Esophagus (tissue), 2 donors: ENCODE results near the gene IGF2BP3. TPM values are rescaled to one million over a fixed set of nuclear protein-coding genes. Genes with fewer than 3 reads are reported as not detected.
"Not testable (repeated sequence)": the region's sequence is repeated elsewhere in the genome, so short reads cannot be mapped to it uniquely, and the experiment has no call there.

Experiments
- H3K27ac ChIP-seq, 2 donors: one replicate each; pipeline ENCODE4 v1.5.1; 2013; ENCODE audit warnings: low read depth in 2 of 2, mild to moderate bottlenecking in 2 of 2, inconsistent platforms in 1 of 2, low read length in 1 of 2, moderate library complexity in 1 of 2
- H3K27me3 ChIP-seq, 2 donors: one replicate each; pipeline ENCODE4 v1.6.1; 2013; ENCODE audit warnings: low read length in 2 of 2, control low read depth in 1 of 2, mild to moderate bottlenecking in 1 of 2; ENCODE audit not compliant: insufficient read depth in 2 of 2, control insufficient read depth in 1 of 2
- H3K36me3 ChIP-seq, 2 donors: one replicate each; pipeline ENCODE4 v1.6.1; 2013; ENCODE audit warnings: low read length in 1 of 2; ENCODE audit not compliant: control insufficient read depth in 2 of 2, insufficient read depth in 2 of 2
- H3K4me1 ChIP-seq, 2 donors: one replicate each; pipeline ENCODE4 v1.6.1; 2013; ENCODE audit warnings: low read length in 1 of 2; ENCODE audit not compliant: control insufficient read depth in 2 of 2, insufficient read depth in 2 of 2
- H3K4me3 ChIP-seq, 2 donors: one replicate each; pipeline ENCODE4 v1.5.1; 2013; ENCODE audit warnings: low read length in 2 of 2, mild to moderate bottlenecking in 2 of 2, low read depth in 1 of 2, moderate library complexity in 1 of 2
- H3K9me3 ChIP-seq, 2 donors: one replicate each; pipeline ENCODE4 v1.6.1; 2013; ENCODE audit warnings: mild to moderate bottlenecking in 2 of 2, low read depth in 1 of 2, low read length in 1 of 2, moderate library complexity in 1 of 2; ENCODE audit not compliant: control insufficient read depth in 2 of 2, insufficient read depth in 1 of 2
- WGBS, 2 donors: extraction: QIAGEN DNeasy Blood & Tissue Kit; methylation state at CpG; one replicate each; pipeline ENCODE4 v1.1.7; 2013; 5-methylcytosine and 5-hydroxymethylcytosine counted together
- polyA plus RNA-seq, 2 donors: library from polyadenylated mRNA; stranded (reverse); fragments of 200-250 nt; gene quantifications; one replicate each; pipeline ENCODE4 v1.2.3, GENCODE V29; 2013
- donor health status: healthy with polysubstance abuse.
- donor health status: Bipolar disorder and iron deficiency.

The IGF2BP3 gene
- polyA plus RNA-seq, 2 donors = 2.5 to 3.5 TPM

- no peaks in the 10 kb centered on the region for H3K36me3 ChIP-seq
- WGBS, 2 donors = 32 to 35% methylated on average over 4 of the region's 4 CpGs
- H3K27me3 ChIP-seq = no peaks in the 10 kb centered on the region
- H3K4me1 ChIP-seq = no peaks in the 10 kb centered on the region
- H3K9me3 ChIP-seq = peaks cover 0 to 2% of the 10 kb centered on the region in 2 donors
- H3K27ac ChIP-seq = no peak overlapping the region
- no peak overlapping the region for H3K4me3 ChIP-seq
Measured at GRCh38 chr7:23332910-23333612, 137.2 kb downstream of the IGF2BP3 start.

DNA sequence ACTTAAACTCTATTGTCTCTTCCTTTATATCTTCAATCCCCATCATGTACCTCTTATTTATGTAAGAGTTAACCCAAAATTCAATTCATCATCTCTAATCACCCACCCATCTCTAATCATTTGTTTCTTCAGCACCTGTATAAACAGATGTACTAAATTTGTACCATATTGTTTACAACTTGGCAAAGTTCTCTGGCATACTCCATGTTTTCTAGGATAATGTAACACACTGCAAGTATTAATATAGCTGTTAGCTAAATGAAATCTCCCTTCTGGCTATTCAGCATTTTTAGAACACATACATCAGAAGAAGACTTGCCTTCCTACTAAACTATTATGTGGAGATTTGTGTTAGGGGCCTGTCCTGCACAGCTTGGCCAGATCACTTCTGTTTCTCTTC, 138.1 kb downstream of the IGF2BP3 start:
- no peak overlapping the region for H3K4me3 ChIP-seq
- no peaks in the 10 kb centered on the region for H3K4me1 ChIP-seq
- H3K9me3 ChIP-seq = no peaks in the 10 kb centered on the region
- no peaks in the 10 kb centered on the region for H3K36me3 ChIP-seq
- no peak overlapping the region for H3K27ac ChIP-seq
- H3K27me3 ChIP-seq = no peaks in the 10 kb centered on the region

- 69 to 78% methylated on average over 1 of the region's 1 CpG for WGBS, 2 donors
Measured at GRCh38 chr7:23331132-23331531, 139.2 kb downstream of the IGF2BP3 start.

GRCh38 chr7:23315366-23315765, 154.9 kb downstream of the IGF2BP3 start:
- WGBS, 2 donors = 66 to 72% methylated on average over 7 of the region's 7 CpGs
- peaks cover 0 to 2% of the 10 kb centered on the region in 2 donors for H3K36me3 ChIP-seq
- H3K4me3 ChIP-seq = no peak overlapping the region
- no peak overlapping the region for H3K27ac ChIP-seq
- no peaks in the 10 kb centered on the region for H3K4me1 ChIP-seq
- H3K9me3 ChIP-seq = no peaks in the 10 kb centered on the region
- no peaks in the 10 kb centered on the region for H3K27me3 ChIP-seq

More at GRCh38 chr7:23331132-23331531, 139.2 kb downstream of the IGF2BP3 start:
- Histone ChIP-seq H3K4me3 (no peak overlapping the region), H3K9me3 (no peaks in the 10 kb centered on the region), H3K36me3 (no peaks in the 10 kb centered on the region), H3K27me3 (no peaks in the 10 kb centered on the region), H3K27ac (no peak overlapping the region), H3K4me1 (no peaks in the 10 kb centered on the region)

DNA sequence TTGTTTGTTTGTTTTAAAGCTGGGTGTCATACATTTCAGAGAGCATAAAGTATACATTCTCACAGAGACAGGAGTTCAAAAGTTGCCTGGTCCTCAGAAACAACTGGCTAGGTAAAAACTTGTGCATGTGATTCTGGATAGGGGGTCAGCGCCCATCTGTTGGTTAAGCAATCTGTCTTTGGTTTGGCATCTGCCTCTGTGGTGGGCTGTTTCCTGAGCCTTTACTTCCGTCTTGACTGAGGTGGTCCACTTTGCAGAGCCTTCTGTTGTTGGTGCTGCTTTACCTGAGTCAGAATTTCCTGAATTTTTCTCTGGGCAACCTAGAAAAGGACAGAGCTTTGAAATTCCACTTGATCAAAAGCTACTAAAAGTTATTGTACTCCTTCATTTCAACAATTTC, 158.2 kb downstream of the IGF2BP3 start:
- not testable (repeated sequence) for H3K36me3 ChIP-seq
- WGBS, 2 donors = 76 to 77% methylated on average over 2 of the region's 2 CpGs

GRCh38 chr7:23308754-23309153, 161.5 kb downstream of the IGF2BP3 start:
- Histone ChIP-seq H3K9me3 (no peaks in the 10 kb centered on the region), H3K27me3 (no peaks in the 10 kb centered on the region), H3K36me3 (peaks cover 3 to 7% of the 10 kb centered on the region in 2 donors), H3K4me1 (no peaks in the 10 kb centered on the region), H3K27ac (no peak overlapping the region), H3K4me3 (no peak overlapping the region)
- WGBS, 2 donors = 86 to 90% methylated on average over 6 of the region's 6 CpGs

More for the DNA sequence above, 158.2 kb downstream of the IGF2BP3 start:
- H3K27me3 ChIP-seq, H3K27ac ChIP-seq, H3K4me1 ChIP-seq, H3K9me3 ChIP-seq, H3K4me3 ChIP-seq: not testable (repeated sequence)

DNA sequence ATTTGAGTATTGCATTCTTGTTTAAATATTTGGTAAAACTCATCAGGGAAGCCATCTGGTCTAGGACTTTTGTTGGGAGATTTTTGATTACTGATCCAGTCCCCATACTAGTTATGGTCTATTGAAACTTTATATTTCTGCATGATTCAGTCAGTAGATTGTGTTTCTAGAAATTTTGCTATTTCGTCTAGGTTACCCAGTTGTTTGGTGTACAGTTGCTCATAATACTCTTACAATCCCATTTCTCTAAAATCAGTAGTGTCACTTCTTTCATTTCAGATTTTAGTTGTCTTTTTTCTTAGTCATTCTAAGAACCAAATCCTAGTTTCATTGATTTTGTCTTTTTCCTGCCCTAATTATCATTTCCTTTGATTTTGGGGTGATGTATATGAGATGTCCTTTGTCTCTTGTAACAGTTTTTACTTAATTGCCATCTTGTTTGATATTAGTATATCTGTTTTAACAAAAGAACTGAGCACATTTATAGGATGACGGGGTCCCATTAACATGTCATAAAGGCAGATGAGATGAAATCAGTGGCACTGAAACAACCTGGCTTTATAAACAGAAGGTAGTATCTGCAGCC, 163.3 kb downstream of the IGF2BP3 start:
- H3K4me1 ChIP-seq = no peaks in the 10 kb centered on the region
- H3K9me3 ChIP-seq = no peaks in the 10 kb centered on the region
- H3K36me3 ChIP-seq = peaks cover 3 to 7% of the 10 kb centered on the region in 2 donors
- WGBS, 2 donors = 86 to 90% methylated on average over 2 of the region's 2 CpGs
- H3K4me3 ChIP-seq = no peak overlapping the region
- no peak overlapping the region for H3K27ac ChIP-seq
- no peaks in the 10 kb centered on the region for H3K27me3 ChIP-seq

DNA sequence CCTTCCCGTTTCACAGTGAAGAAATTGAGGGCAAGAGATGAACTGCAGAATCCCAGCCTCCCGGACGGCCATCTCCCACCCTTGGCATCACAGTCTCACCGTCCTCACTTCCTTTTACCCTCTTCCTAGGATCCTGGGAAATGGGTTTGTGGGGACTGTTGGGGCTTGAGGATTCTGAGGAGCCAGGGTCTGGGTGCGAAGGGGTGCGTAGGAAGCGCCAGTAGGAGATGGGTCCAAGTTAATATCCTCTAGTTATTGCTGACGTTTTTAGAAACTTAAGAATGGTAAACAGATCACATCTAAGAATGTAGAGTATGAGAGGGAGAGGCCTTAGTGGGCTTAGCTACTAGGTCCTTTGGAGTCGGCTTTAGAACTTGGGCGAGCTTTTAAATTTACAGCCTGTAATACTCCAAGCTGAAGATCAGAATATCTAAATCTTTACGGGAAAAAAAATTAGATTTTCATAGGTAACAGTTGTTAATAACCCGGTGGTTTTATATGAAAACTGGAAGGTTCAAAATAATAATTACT, 170.5 kb downstream of the IGF2BP3 start:
- peaks cover 0 to 3% of the 10 kb centered on the region in 2 donors for H3K4me1 ChIP-seq
- H3K27me3 ChIP-seq = no peaks in the 10 kb centered on the region
- 12 to 13% methylated on average over 12 of the region's 12 CpGs for WGBS, 2 donors
- H3K4me3 ChIP-seq = peak overlapping the region; percentile 89 to 93
- H3K9me3 ChIP-seq = no peaks in the 10 kb centered on the region
- no peaks in the 10 kb centered on the region for H3K36me3 ChIP-seq
- peak overlapping the region; percentile 78 to 82 for H3K27ac ChIP-seq

GRCh38 chr7:23298885-23299769, 171.2 kb downstream of the IGF2BP3 start, which contains the start of gene MALSU1:
Gene MALSU1, plus strand, starts transcription at chr7:23299339. Its CDS starts 14 bp downstream, at chr7:23299353.
- Histone ChIP-seq H3K9me3 (no peaks in the 10 kb centered on the region), H3K4me3 (peak within 1 kb of the TSS; percentile 89 to 93), H3K27me3 (no peaks in the 10 kb centered on the region), H3K27ac (peak within 1 kb of the TSS; percentile 83 to 91), H3K4me1 (peaks cover 0 to 3% of the 10 kb centered on the region in 2 donors), H3K36me3 (no peaks in the 10 kb centered on the region)
- 2% methylated on average over 59 of the region's 59 CpGs for WGBS, 2 donors
